ENCODE results near the gene BRSK1. TPM values are rescaled to one million over a fixed set of nuclear protein-coding genes. Genes with fewer than 3 reads are reported as not detected.

Gene BRSK1
- total RNA-seq, 1 donor from 2014 or later: 5.8 TPM

- Mint-ChIP-seq H3K4me3 (ENCODE audit: low read depth) (peak overlapping the region; percentile 92), H3K4me1 (ENCODE audit: low read depth) (peaks cover 55% of the 10 kb centered on the region), H3K27me3 (ENCODE audit: low read depth) (no peaks in the 10 kb centered on the region), H3K36me3 (ENCODE audit: low read depth) (peaks cover 46% of the 10 kb centered on the region), H3K27ac (peak overlapping the region; percentile 94), H3K9me3 (no peaks in the 10 kb centered on the region)
- DNase-seq (ENCODE audit: low spot score): no peak
- intact Hi-C loops (cut with micrococcal nuclease): loop anchor here (2.0 to 10.0 kb wide), 5 partner anchors 80 to 1053 kb away; partner anchors contain the start of genes CCDC106, PPP1R12C, RPS9 and ZNF580
Measured at GRCh38 chr19:55257461-55258420, 26.1 kb upstream of the BRSK1 start.

GRCh38 chr19:55258476-55258827 lies 25.3 kb upstream of the BRSK1 start:
- intact Hi-C loops (cut with micrococcal nuclease): loop anchor here (2.0 to 10.0 kb wide), 5 partner anchors 81 to 1054 kb away; partner anchors contain the start of genes CCDC106, PPP1R12C, RPS9 and ZNF580
- H3K9me3 Mint-ChIP-seq: no peaks in the 10 kb centered on the region
- H3K27me3 Mint-ChIP-seq (ENCODE audit: low read depth): no peaks in the 10 kb centered on the region
- H3K4me1 Mint-ChIP-seq (ENCODE audit: low read depth): peaks cover 49% of the 10 kb centered on the region
- H3K27ac Mint-ChIP-seq: peak overlapping the region; percentile 97
- H3K4me3 Mint-ChIP-seq (ENCODE audit: low read depth): peak overlapping the region; percentile 83
- H3K36me3 Mint-ChIP-seq (ENCODE audit: low read depth): peaks cover 44% of the 10 kb centered on the region
- peak; percentile 34 for DNase-seq (ENCODE audit: low spot score)

DNA sequence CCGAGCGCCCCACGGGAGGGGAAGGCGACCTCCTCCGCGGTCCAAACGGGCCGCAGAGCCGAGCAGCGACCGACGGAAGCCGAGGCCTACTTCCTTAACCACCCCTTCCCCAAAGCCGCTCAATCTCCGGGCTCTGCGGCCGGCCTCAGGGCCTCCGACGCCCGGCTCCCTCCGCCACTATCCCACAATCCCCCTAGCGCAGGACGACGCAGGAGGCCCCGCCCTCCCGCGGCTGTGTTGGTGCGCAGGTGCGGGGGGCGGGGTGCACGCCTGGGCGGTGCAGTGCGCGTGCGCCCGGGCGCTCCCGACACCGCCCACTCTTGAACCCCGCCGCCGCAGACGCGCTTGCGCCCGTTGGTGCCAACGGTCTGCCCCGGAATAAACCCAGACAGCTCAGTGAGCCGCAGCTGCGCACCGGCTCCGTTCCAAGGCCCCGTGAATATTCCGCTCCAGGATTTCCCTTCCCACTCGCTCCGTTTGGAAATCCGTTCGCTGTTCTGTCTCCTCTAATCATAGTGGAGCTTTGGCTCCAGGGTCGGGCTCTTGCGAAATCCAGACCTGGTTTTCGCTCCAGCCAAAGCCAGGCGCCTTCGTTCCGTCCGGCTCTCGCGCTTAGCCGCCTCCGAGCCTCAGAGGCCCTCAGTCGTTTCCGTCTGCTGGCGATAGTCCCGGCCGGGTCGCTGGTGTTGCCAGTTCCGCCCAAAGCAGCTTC lies 24.8 kb upstream of the BRSK1 start, which contains the start of gene PPP6R1:
TSS of gene PPP6R1 (minus strand) at position 190 of the 712 bp plus-strand sequence. CDS start 11,914 bp downstream, outside the sequence.
- peaks cover 43% of the 10 kb centered on the region for H3K4me1 Mint-ChIP-seq (ENCODE audit: low read depth)
- H3K27ac Mint-ChIP-seq: peak within 1 kb of the TSS; percentile 97
- no peaks in the 10 kb centered on the region for H3K27me3 Mint-ChIP-seq (ENCODE audit: low read depth)
- intact Hi-C loops (cut with micrococcal nuclease): loop anchor here (1.0 to 10.0 kb wide), 9 partner anchors 21 to 1054 kb away; partner anchors contain the start of genes CCDC106, HSPBP1, KMT5C and PPP1R12C
- H3K36me3 Mint-ChIP-seq (ENCODE audit: low read depth): peaks cover 41% of the 10 kb centered on the region
- no peaks in the 10 kb centered on the region for H3K9me3 Mint-ChIP-seq
- H3K4me3 Mint-ChIP-seq (ENCODE audit: low read depth): peak within 1 kb of the TSS; percentile 92
- DNase-seq (ENCODE audit: low spot score): peak; percentile 94

DNA sequence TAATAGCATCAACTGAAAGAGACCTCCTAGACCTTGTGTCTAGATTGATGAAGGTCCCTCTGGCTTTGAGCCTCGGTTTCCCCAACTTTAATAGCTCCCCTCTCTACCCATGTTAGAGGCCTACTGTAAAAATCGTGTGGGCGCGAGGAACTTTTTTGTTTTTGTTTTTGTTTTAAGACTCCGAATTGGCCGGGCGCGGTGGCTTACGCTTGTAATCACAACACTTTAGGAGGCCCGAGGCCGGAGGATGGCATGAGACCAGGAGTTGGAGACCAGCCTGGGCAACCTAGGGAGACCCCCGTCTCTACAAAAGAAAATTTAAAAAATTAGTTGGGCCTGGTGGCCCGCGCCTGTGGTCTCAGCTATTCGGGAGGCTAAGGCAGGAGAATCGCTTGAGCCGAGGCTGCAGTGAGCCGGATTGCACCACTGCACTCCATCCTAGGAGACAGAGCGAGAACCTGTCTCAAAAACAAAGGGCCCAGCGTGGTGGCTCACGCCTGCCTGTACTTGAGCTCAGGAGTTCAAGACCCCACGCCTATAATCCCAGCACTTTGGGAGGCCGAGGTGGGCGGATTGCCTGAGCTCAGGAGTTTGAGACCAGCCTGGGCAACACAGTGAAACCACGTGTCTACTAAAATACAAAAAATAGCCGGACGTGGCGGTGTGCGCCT lies 24.1 kb upstream of the BRSK1 start:
- no peak for DNase-seq (ENCODE audit: low spot score)
- H3K27ac Mint-ChIP-seq: peak overlapping the region; percentile 97
- H3K4me1 Mint-ChIP-seq (ENCODE audit: low read depth): peaks cover 39% of the 10 kb centered on the region
- H3K27me3 Mint-ChIP-seq (ENCODE audit: low read depth): no peaks in the 10 kb centered on the region
- H3K9me3 Mint-ChIP-seq: no peaks in the 10 kb centered on the region
- peak overlapping the region; percentile 83 for H3K4me3 Mint-ChIP-seq (ENCODE audit: low read depth)
- intact Hi-C loops (cut with micrococcal nuclease): loop anchor here (1.0 to 10.0 kb wide), 9 partner anchors 21 to 1055 kb away; partner anchors contain the start of genes CCDC106, HSPBP1, KMT5C and PPP1R12C
- peaks cover 37% of the 10 kb centered on the region for H3K36me3 Mint-ChIP-seq (ENCODE audit: low read depth)

DNA sequence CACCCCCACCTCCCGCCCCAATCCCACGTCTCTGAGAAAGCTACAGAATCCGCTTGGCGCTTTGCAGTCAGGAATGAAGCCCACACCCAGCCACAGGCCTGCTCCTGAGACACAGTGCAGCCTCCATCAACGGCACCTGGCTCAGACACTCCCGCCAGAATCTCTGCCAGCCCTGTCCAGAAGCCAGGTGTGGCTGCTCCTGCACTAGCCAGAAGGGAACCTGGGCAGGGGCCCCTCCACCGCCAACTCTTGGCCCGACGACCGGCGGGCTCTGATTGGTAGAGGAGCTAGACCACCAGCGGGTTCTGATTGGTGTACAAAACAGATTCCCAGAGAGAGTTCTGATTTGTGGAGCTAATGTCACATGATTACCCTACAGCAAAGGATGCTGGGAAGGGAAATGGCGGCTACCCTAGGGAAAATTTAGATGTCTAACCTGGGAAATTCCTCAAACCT lies 22.1 kb upstream of the BRSK1 start:
- H3K36me3 Mint-ChIP-seq (ENCODE audit: low read depth): peaks cover 23% of the 10 kb centered on the region
- H3K4me3 Mint-ChIP-seq (ENCODE audit: low read depth): no peak overlapping the region
- DNase-seq (ENCODE audit: low spot score): no peak
- no peak overlapping the region for H3K27ac Mint-ChIP-seq
- intact Hi-C loops (cut with micrococcal nuclease): no loop called here
- H3K9me3 Mint-ChIP-seq: peaks cover 6% of the 10 kb centered on the region
- peaks cover 20% of the 10 kb centered on the region for H3K4me1 Mint-ChIP-seq (ENCODE audit: low read depth)
- H3K27me3 Mint-ChIP-seq (ENCODE audit: low read depth): no peaks in the 10 kb centered on the region

DNA sequence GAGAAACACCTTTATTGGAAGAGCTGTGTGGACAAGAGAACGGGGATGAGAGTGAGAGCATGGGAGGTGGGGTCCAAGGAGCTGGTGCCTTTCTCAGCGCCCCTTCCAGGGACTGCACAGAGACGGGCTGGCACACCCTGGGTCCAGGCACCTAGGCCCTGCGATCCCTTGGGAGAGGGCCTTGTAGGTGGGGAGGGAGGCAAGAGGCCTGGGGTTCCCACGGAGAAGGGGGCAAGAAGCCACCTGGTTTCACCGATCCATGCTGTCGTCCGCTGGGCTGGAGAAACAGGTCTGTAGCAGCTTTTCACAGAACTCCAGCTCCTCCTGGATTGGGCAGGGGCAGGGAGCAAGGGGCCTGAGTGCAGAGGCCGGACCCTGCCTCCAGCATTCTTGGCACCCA lies 21.4 kb upstream of the BRSK1 start:
- peaks cover 8% of the 10 kb centered on the region for H3K9me3 Mint-ChIP-seq
- H3K4me1 Mint-ChIP-seq (ENCODE audit: low read depth): peaks cover 13% of the 10 kb centered on the region
- peaks cover 18% of the 10 kb centered on the region for H3K36me3 Mint-ChIP-seq (ENCODE audit: low read depth)
- H3K27me3 Mint-ChIP-seq (ENCODE audit: low read depth): no peaks in the 10 kb centered on the region
- intact Hi-C loops (cut with micrococcal nuclease): no loop called here
- no peak for DNase-seq (ENCODE audit: low spot score)
- H3K4me3 Mint-ChIP-seq (ENCODE audit: low read depth): no peak overlapping the region
- H3K27ac Mint-ChIP-seq: no peak overlapping the region

GRCh38 chr19:55264531-55264930 lies 19.3 kb upstream of the BRSK1 start:
- Mint-ChIP-seq H3K4me1 (ENCODE audit: low read depth) (peaks cover 7% of the 10 kb centered on the region), H3K4me3 (ENCODE audit: low read depth) (no peak overlapping the region), H3K9me3 (peaks cover 8% of the 10 kb centered on the region)

DNA sequence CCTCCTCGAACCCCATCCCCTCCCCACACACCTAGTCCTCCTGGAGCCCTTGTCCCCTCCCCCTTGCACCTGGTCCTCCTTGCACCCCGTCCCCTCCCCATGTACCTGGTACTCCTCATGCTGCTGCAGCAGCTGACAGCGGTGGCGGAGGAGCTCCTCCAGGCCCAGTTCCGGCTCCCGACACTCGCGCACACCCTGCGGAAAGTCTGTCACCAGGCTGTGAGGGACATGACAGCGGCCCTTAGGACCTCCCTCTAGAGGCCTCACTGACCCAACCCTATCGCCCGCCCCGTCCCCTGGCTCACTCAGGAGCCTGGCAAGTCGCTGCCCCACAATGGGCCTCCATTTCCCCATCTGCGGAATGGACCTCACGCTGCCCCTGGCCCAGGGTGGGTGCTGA lies 18.6 kb upstream of the BRSK1 start:
- Mint-ChIP-seq H3K36me3 (ENCODE audit: low read depth) (peaks cover 20% of the 10 kb centered on the region), H3K27ac (no peak overlapping the region), H3K4me3 (ENCODE audit: low read depth) (no peak overlapping the region), H3K9me3 (peaks cover 8% of the 10 kb centered on the region), H3K27me3 (ENCODE audit: low read depth) (no peaks in the 10 kb centered on the region), H3K4me1 (ENCODE audit: low read depth) (peaks cover 4% of the 10 kb centered on the region)
- no peak for DNase-seq (ENCODE audit: low spot score)
- intact Hi-C loops (cut with micrococcal nuclease): no loop called here

More at GRCh38 chr19:55264531-55264930, 19.3 kb upstream of the BRSK1 start:
- Mint-ChIP-seq H3K27ac (no peak overlapping the region), H3K36me3 (ENCODE audit: low read depth) (peaks cover 19% of the 10 kb centered on the region), H3K27me3 (ENCODE audit: low read depth) (no peaks in the 10 kb centered on the region)
- no peak for DNase-seq (ENCODE audit: low spot score)
- intact Hi-C loops (cut with micrococcal nuclease): no loop called here

DNA sequence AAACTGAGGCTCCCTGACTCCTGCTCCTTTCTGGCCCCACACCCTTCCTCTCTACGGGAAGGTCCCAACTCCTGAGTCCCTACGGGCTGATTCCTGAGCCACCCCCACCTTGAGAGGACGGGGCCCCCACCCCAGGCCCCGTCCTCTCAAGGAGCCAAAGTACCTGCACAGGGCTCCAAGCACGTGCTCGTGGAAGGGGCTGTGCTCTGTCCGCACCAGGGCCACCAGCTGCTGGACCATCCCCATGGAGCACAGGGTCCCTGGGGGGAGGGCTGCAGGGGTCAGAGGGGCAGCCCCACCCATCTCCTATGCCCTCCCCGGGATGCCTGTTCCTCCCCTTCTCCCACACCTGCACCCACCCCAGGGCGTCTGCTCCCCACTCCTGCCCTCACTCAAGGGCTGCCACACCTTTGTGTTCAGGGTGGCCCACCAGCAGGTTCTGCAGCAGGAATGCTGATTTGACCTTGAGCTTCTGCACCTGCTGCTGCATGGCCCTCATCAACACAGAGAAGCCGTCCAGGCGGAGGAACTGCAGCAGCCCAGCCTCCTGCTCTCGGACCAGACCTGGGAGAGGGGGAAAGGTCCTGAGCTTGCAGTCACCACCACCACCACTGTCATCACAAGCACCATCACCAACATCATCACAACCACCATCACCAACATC lies 17.9 kb upstream of the BRSK1 start:
- intact Hi-C loops (cut with micrococcal nuclease): no loop called here
- no peaks in the 10 kb centered on the region for H3K27me3 Mint-ChIP-seq (ENCODE audit: low read depth)
- H3K9me3 Mint-ChIP-seq: peaks cover 8% of the 10 kb centered on the region
- peaks cover 20% of the 10 kb centered on the region for H3K36me3 Mint-ChIP-seq (ENCODE audit: low read depth)
- no peak for DNase-seq (ENCODE audit: low spot score)
- H3K4me1 Mint-ChIP-seq (ENCODE audit: low read depth): no peaks in the 10 kb centered on the region
- no peak overlapping the region for H3K27ac Mint-ChIP-seq
- H3K4me3 Mint-ChIP-seq (ENCODE audit: low read depth): no peak overlapping the region

GRCh38 chr19:55266404-55266803 lies 17.4 kb upstream of the BRSK1 start:
- no peak for DNase-seq (ENCODE audit: low spot score)
- Mint-ChIP-seq H3K27me3 (ENCODE audit: low read depth) (no peaks in the 10 kb centered on the region), H3K36me3 (ENCODE audit: low read depth) (peaks cover 20% of the 10 kb centered on the region), H3K4me3 (ENCODE audit: low read depth) (no peak overlapping the region), H3K27ac (no peak overlapping the region), H3K9me3 (peaks cover 8% of the 10 kb centered on the region), H3K4me1 (ENCODE audit: low read depth) (no peaks in the 10 kb centered on the region)
- intact Hi-C loops (cut with micrococcal nuclease): no loop called here

DNA sequence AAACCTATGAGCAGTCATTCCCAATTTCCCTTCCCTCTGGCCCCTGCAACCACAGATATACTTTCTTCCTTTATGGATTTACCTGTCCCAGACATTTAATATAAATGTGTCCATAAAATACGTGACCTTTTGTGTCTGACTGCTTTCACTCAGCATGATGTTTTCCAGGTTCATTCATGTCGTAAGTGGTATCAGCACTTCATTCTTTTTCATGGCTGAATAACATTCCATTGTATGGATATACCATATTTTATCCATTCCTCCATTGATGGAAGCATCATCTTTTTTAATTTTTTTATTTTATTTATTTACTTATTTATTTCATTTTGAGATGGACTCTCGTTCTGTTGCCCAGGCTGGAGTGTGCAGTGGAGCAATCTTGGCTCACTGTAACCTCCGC lies 17.0 kb upstream of the BRSK1 start:
- no peak overlapping the region for H3K27ac Mint-ChIP-seq
- H3K4me3 Mint-ChIP-seq (ENCODE audit: low read depth): no peak overlapping the region
- H3K36me3 Mint-ChIP-seq (ENCODE audit: low read depth): peaks cover 21% of the 10 kb centered on the region
- DNase-seq (ENCODE audit: low spot score): no peak
- peaks cover 8% of the 10 kb centered on the region for H3K9me3 Mint-ChIP-seq
- no peaks in the 10 kb centered on the region for H3K27me3 Mint-ChIP-seq (ENCODE audit: low read depth)
- intact Hi-C loops (cut with micrococcal nuclease): no loop called here
- H3K4me1 Mint-ChIP-seq (ENCODE audit: low read depth): no peaks in the 10 kb centered on the region

- Mint-ChIP-seq H3K9me3 (peaks cover 8% of the 10 kb centered on the region), H3K27ac (no peak overlapping the region), H3K27me3 (ENCODE audit: low read depth) (no peaks in the 10 kb centered on the region), H3K4me3 (ENCODE audit: low read depth) (no peak overlapping the region), H3K4me1 (ENCODE audit: low read depth) (no peaks in the 10 kb centered on the region), H3K36me3 (ENCODE audit: low read depth) (peaks cover 29% of the 10 kb centered on the region)
- intact Hi-C loops (cut with micrococcal nuclease): no loop called here
- no peak for DNase-seq (ENCODE audit: low spot score)
Measured at GRCh38 chr19:55269299-55269698, 14.5 kb upstream of the BRSK1 start.

All from activated T-helper 2 cell treated with anti-CD3 and anti-CD28 coated beads, Interferon-gamma antibody, Interleukin-2, Interleukin-4, amounts not matched to agents 10 μg/mL and 5 μg/mL and 100 μg/mL, durations not matched to agents 14 hours and 24 hours and 36 hours (primary cell).